Activated CD4-positive, CD25-positive, alpha-beta regulatory T cell treated with anti-CD3 and anti-CD28 coated beads, Interleukin-2, amount 50 U/mL, for 24 hours (primary cell): ENCODE measurements around the gene CC2D1B.
"Not testable (repeated sequence)": the region's sequence is repeated elsewhere in the genome, so short reads cannot be mapped to it uniquely, and the experiment has no call there.

Experiments used
- ATAC-seq, 2 donors: fragments of 150-1000 bp; cut with Tn5 transposase; one replicate each; pipeline ENCODE4 v1.10.0; 2021; ENCODE audit warnings: mild to moderate bottlenecking in 1 of 2, moderate library complexity in 1 of 2

CC2D1B gene, protein sequence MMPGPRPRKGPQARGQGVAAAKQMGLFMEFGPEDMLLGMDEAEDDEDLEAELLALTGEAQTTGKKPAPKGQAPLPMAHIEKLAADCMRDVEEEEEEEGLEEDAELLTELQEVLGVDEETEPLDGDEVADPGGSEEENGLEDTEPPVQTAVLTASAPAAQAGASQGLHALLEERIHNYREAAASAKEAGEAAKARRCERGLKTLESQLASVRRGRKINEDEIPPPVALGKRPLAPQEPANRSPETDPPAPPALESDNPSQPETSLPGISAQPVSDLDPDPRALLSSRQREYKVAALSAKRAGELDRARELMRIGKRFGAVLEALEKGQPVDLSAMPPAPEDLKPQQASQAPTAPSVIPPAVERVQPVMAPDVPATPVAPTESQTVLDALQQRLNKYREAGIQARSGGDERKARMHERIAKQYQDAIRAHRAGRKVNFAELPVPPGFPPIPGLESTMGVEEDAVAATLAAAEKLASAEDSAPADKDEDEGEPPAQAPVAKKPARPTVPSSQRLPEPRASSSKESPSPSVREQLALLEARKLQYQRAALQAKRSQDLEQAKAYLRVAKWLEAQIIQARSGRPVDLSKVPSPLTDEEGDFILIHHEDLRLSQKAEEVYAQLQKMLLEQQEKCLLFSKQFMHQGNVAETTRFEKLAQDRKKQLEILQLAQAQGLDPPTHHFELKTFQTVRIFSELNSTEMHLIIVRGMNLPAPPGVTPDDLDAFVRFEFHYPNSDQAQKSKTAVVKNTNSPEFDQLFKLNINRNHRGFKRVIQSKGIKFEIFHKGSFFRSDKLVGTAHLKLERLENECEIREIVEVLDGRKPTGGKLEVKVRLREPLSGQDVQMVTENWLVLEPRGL

DNA sequence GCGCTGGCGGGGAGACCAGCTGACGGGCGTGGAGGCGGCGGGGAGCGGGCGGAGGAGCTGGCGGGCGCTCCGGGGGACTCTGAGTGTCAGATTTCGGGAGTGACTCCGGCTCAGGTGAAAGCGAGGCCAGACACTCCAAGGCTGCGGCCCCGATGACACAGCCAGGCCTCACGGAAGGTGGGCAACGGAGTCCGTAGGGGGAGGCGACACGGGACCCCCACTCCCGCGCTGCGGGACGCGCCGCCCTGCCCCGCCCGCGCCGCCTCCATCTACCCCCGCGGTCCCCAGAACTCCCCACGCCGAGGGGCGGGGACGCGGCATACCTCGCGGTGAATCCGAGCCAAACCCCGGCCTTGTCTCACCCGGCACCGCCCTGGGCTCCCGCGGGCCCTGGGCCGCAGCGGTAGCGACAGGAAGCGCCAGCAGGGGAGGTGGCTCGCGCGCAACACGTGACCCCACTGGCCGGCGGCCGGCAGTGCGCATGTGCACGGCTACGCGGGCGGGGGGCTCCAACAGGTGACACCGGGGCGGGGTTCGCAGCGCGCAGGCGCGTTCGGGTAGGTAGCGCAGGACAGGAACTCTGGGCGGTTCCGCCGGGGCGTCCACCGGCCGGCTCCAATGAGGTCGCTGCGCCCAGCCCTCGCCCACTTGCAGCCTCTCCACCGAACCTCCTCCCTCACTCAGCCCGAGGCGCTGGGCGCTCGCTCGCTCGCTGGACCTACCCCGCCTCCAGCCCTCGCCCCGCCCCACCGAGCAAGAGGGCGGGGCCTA lies at the start of gene CC2D1B:
Gene CC2D1B (minus strand): TSS at position 460 of the 771 bp plus-strand sequence. CDS start 1,585 bp downstream, outside the sequence.
- peak; percentile 96 to 97 for ATAC-seq

DNA sequence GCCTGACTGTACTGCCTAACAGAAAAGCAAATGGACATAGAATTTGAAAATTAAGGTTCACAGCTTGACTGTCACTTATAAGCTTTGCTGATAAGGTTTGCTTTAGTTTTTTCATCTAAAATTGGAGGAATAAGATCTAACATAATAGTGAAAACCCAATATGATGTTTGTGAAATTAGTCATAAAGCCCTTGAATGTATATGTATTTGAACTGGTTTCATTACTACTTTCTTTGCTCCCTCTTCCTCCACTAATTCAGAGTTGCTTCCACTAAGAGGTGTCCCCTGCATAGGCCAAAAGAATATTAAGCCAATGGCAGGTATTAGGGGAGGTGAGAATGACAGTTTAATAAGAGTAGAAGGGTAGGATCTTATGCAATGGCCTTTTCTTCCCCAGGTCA lies 48.9 kb upstream of the CC2D1B start:
- ATAC-seq = no peak

- ATAC-seq = no peak
These were observed 47.5 kb upstream of the CC2D1B start for GRCh38 chr1:52413410-52413989.

DNA sequence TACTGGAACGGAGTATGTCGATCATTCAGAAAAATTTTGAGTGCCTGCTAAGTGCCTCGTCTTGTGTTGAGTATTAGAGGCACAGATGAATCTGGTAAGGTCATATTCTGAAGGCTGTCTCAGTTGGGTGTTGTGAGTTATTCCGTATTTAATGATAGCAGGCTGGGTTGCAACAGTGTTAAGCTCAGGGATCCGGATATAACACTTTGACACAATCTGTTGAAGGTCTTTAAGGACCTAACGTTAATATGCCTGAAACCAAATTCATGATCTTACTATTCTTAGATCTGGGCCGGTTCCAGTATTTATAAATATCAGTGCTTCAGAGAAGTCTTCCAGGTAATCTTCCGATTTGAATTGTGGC lies 39.0 kb upstream of the CC2D1B start:
- no peak for ATAC-seq

GRCh38 chr1:52404116-52404974 lies 38.3 kb upstream of the CC2D1B start, which contains the start of the genes ORC1 and PRPF38A:
TSS of gene ORC1 (minus strand) at chr1:52404423. CDS start at chr1:52402223, 2,200 bp downstream.
TSS of gene PRPF38A (plus strand) at chr1:52404602. CDS start at chr1:52404750, 148 bp downstream.
- peak; percentile 94 for ATAC-seq

GRCh38 chr1:52403566-52404115 lies 37.6 kb upstream of the CC2D1B start:
- ATAC-seq = peak; percentile 57 to 65

DNA sequence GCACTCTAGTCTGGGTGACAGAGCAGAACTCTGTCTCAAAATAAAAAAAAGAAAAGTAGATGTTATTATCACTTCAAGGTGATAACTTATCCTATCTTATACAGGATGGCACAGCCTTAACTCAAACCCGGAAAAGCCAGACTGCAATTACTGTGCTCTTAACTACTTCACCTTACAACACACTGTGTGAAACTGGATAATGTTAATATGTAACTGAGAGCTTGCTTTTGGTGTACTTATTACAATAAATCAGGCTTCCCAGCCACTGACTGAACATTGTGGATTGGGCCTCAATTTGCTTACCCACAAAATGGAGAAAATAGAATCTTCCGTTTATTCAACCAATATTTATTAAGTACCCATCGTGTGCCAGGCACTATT lies 36.8 kb upstream of the CC2D1B start:
- no peak for ATAC-seq

- no peak for ATAC-seq
These were observed 34.1 kb upstream of the CC2D1B start for GRCh38 chr1:52400131-52400530.

DNA sequence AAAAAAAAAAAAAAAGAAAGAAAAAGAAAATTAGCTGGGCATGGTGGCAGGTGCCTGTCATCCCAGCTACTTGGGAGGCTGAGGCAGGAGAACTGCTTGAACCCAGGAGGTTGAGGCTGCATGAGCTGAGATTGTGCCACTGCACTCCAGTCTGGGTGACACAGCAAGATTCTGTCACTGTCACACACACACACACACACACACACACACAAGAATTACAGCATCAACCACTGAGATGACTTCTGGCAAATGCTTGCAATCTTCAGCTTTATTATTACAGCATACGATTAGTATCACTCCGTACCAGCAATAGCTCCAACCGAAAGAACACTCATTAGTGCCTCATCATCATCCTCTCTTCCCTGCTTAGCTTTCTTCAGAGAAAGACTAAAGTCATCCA lies 33.6 kb upstream of the CC2D1B start:
- no peak for ATAC-seq

GRCh38 chr1:52393174-52393573 lies 27.2 kb upstream of the CC2D1B start:
- no peak for ATAC-seq

DNA sequence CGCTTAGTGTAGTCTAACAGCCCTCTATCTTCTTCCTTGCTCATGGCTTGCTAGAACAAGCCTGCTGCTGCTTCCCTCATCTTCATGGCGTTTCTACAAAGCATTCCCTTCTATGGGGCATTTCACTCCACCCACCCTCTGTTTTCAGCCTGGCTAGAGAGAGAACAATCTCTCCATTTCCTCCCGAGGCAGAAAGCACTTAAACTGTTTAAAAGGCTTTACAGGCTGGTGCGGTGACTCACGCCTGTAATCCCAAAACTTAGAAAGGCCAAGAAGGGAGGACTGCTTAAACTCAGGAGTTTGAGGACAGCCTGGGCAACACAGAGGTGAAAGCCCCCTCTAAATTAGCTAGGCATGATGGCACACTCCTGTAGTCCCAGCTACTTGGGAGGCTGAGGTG lies 20.5 kb upstream of the CC2D1B start:
- no peak for ATAC-seq

DNA sequence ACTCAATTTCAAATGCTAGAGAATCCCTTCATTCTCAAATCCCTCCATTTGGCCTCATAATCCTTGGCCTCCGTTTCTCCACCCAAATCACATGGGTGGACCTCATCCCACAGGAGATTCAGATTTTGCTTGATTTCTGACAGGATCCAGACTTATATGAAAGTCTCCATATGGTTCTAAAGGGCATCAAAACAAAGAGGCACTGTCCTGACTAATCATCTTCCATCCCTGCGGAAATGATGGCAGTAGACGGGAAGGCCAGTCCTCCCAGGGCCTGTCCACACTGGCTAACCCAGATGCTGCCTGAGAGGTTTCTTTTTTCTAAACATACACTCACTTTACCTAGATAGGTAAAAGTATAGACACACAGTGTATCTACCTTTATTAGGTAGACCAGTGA lies 19.4 kb upstream of the CC2D1B start:
- no peak for ATAC-seq

GRCh38 chr1:52369851-52370250 lies 3.8 kb upstream of the CC2D1B start:
- not testable (repeated sequence) for ATAC-seq

DNA sequence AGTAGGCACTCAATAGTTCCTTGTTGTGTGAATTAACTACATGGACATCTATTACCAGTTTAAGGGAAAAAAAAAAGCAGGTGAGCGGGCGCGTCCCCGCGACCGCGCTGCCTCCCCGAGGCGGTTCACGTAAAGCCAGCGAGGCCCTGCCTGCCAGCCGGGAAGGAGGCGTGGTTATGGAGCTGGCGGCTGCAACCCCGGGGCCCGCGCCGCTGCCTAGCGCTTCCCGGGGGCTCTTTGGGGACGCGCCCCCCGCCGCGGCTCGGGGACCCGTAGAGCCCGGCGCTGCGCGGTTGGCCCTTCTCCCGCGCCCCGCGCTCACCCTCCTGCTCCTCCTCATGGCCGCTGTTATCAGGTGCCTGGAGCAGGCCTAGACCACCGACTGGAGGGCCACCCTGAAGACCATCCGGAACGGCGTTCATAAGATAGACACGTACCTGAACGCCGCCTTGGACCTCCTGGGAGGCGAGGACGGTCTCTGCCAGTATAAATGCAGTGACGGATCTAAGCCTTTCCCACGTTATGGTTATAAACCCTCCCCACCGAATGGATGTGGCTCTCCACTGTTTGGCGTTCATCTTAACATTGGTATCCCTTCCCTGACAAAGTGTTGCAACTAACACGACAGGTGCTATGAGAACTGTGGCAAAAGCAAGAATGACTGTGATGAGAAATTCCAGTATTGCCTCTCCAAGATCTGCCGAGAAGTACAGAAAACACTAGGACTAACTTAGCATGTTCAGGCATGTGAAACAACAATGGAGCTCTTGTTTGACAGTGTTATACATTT lies 2.6 kb upstream of the CC2D1B start:
- no peak for ATAC-seq

DNA sequence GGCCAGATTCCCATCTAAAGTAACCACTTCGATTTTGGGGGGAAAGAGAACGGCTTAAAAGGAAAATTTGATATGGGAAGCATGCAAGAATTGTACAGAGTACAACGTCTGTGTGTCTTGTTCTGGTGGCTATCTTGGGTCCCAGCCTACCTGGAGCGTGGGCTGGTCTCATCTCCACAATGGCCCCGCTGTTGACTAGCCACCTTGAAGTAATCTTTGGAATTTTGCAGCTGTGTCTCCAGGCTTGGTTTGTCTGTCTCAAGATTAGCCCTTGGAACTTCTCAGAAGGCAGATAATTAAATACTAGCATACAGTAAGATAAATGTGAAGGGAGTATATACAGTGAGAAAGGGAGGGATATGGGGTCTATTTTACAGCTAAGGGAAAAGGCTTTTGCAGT lies 1.3 kb upstream of the CC2D1B start:
- ATAC-seq = no peak

GRCh38 chr1:52366517-52366827 lies 467 bp upstream of the CC2D1B start:
- ATAC-seq = no peak

GRCh38 chr1:52365071-52365745 lies 797 bp downstream of the CC2D1B start:
- no peak for ATAC-seq

GRCh38 chr1:52364235-52364839 lies 1.7 kb downstream of the CC2D1B start:
- no peak for ATAC-seq

DNA sequence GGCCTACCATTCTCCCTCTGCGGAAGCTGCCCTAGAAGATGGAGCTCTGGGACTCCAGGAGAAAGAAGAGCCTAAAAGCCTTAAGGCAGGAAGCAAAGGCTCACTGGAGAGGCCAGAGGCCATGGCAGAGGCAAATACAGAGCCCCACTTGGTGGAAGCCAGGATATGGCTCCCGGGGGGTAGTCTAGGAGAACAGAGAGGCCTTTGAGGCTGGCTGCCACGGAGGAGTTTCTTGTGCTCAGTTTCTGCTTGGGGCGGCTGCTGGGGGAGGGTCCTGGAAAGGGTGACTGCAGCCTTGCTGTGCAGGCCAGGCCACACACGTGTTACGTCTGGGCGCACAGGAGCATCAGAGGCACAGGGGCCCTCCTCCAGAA lies 5.4 kb downstream of the CC2D1B start:
- ATAC-seq = no peak
